Mesendoderm (in vitro differentiated cells): ENCODE results near the gene SNAP47.

ENCODE experiments used
- DNase-seq: peaks from one replicate; pipeline ENCODE4 v3.0.0; 2013
- H2AK5ac ChIP-seq: 2 replicates; pipeline ENCODE4 v1.6.1; 2013; ENCODE audit warnings: low read length, inconsistent platforms
- H2BK120ac ChIP-seq: 2 replicates; pipeline ENCODE4 v1.6.1; 2013; ENCODE audit warnings: low read depth, mild to moderate bottlenecking, low read length, moderate library complexity, mixed read lengths
- H2BK15ac ChIP-seq: replicated peaks from 2 replicates; pipeline ENCODE4 v1.6.1; 2013; ENCODE audit warnings: low read depth, mild to moderate bottlenecking, moderate library complexity
- H2BK5ac ChIP-seq: 2 replicates; pipeline ENCODE4 v1.6.1; 2013; ENCODE audit warnings: low read length, inconsistent platforms
- H3K18ac ChIP-seq: 2 replicates; pipeline ENCODE4 v1.6.1; 2013; ENCODE audit warnings: mild to moderate bottlenecking, low read length, mixed read lengths
- H3K23ac ChIP-seq: one replicate; pipeline ENCODE4 v1.6.1; 2013; ENCODE audit warnings: low read length
- H3K27ac ChIP-seq: 2 replicates; pipeline ENCODE4 v1.5.1; 2013; ENCODE audit warnings: low read depth, mild to moderate bottlenecking, inconsistent platforms, low read length, moderate library complexity
- H3K27me3 ChIP-seq: 2 replicates; pipeline ENCODE4 v1.6.1; 2013; ENCODE audit warnings: low read length, control low read depth, mild to moderate bottlenecking, inconsistent platforms; ENCODE audit not compliant: insufficient read depth, poor library complexity
- H3K36me3 ChIP-seq: 2 replicates; pipeline ENCODE4 v1.6.1; 2013; ENCODE audit warnings: low read length, inconsistent platforms; ENCODE audit not compliant: control insufficient read depth, insufficient read depth
- H3K4ac ChIP-seq: one replicate; pipeline ENCODE4 v1.6.1; 2013; ENCODE audit warnings: low read depth, mild to moderate bottlenecking, low read length, moderate library complexity
- H3K4me1 ChIP-seq: 2 replicates; pipeline ENCODE4 v1.6.1; 2013; ENCODE audit warnings: low read depth, low read length, inconsistent platforms; ENCODE audit not compliant: control insufficient read depth
- H3K4me2 ChIP-seq: 2 replicates; pipeline ENCODE4 v1.6.1; 2013; ENCODE audit warnings: low read length
- H3K4me3 ChIP-seq: 2 replicates; pipeline ENCODE4 v1.5.1; 2013; ENCODE audit warnings: mild to moderate bottlenecking, low read length
- H3K56ac ChIP-seq: one replicate; pipeline ENCODE4 v1.6.1; 2013; ENCODE audit warnings: low read length
- H3K79me1 ChIP-seq: 2 replicates; pipeline ENCODE4 v1.6.1; 2013; ENCODE audit warnings: low read length, inconsistent platforms
- H3K79me2 ChIP-seq: 2 replicates; pipeline ENCODE4 v1.6.1; 2013; ENCODE audit warnings: mild to moderate bottlenecking, low read length; ENCODE audit not compliant: control insufficient read depth, insufficient read depth
- H3K9ac ChIP-seq: 2 replicates; pipeline ENCODE4 v1.6.1; 2013; ENCODE audit warnings: low read length, inconsistent platforms
- H4K5ac ChIP-seq: one replicate; pipeline ENCODE4 v1.6.1; 2013; ENCODE audit warnings: low read length
- H4K8ac ChIP-seq: one replicate; pipeline ENCODE4 v1.6.1; 2013; ENCODE audit warnings: low read depth, mild to moderate bottlenecking, control low read depth, low read length, moderate library complexity
- WGBS: extraction: QIAGEN DNeasy Blood & Tissue Kit; methylation state at CpG from one replicate; pipeline ENCODE4 v1.1.7; 2013; ENCODE audit warnings: low lambda C conversion rate, missing lambda C conversion rate; ENCODE audit not compliant: insufficient coverage; ENCODE audit errors: extremely low coverage; 5-methylcytosine and 5-hydroxymethylcytosine counted together

The SNAP47 gene

GRCh38 chr1:227790868-227791267 is 55.6 kb downstream of the SNAP47 start:
- Histone ChIP-seq H3K36me3 (no peaks in the 10 kb centered on the region), H2AK5ac (no peak overlapping the region), H3K79me2 (no peaks in the 10 kb centered on the region), H3K23ac (no peak overlapping the region), H3K4me3 (no peak overlapping the region), H3K9ac (no peak overlapping the region), H3K4me2 (no peak overlapping the region), H3K27ac (no peak overlapping the region), H2BK5ac (no peak overlapping the region), H3K4ac (no peak overlapping the region), H2BK120ac (no peak overlapping the region), H3K18ac (no peak overlapping the region), H3K79me1 (no peaks in the 10 kb centered on the region), H4K5ac (no peak overlapping the region), H4K8ac (no peak overlapping the region), H3K56ac (no peak overlapping the region), H3K4me1 (no peaks in the 10 kb centered on the region), H2BK15ac (no peak overlapping the region), H3K27me3 (no peaks in the 10 kb centered on the region)
- DNase-seq, result no peak
- WGBS, result no CpG with 5 or more reads among the region's 4 CpGs

- no peaks in the 10 kb centered on the region for H3K36me3 ChIP-seq
- no peak overlapping the region for H4K8ac ChIP-seq
- H3K79me2 ChIP-seq, result no peaks in the 10 kb centered on the region
- no peaks in the 10 kb centered on the region for H3K27me3 ChIP-seq
- no peak overlapping the region for H3K56ac ChIP-seq
- no peak overlapping the region for H2BK5ac ChIP-seq
- no peak overlapping the region for H3K23ac ChIP-seq
- no CpG with 5 or more reads among the region's 6 CpGs for WGBS
- no peak overlapping the region for H3K18ac ChIP-seq
- no peaks in the 10 kb centered on the region for H3K4me1 ChIP-seq
- H3K4ac ChIP-seq, result no peak overlapping the region
- H2AK5ac ChIP-seq, result no peak overlapping the region
- no peak overlapping the region for H4K5ac ChIP-seq
- no peak overlapping the region for H3K27ac ChIP-seq
- no peak overlapping the region for H3K4me2 ChIP-seq
- no peaks in the 10 kb centered on the region for H3K79me1 ChIP-seq
- no peak for DNase-seq
- no peak overlapping the region for H2BK15ac ChIP-seq
- H3K9ac ChIP-seq, result no peak overlapping the region
- H3K4me3 ChIP-seq, result no peak overlapping the region
- no peak overlapping the region for H2BK120ac ChIP-seq
Measured at GRCh38 chr1:227791425-227792143, 56.3 kb downstream of the SNAP47 start.

GRCh38 chr1:227792216-227793078 is 57.2 kb downstream of the SNAP47 start:
- no peak overlapping the region for H3K4me3 ChIP-seq
- H3K4me2 ChIP-seq, result no peak overlapping the region
- H2BK120ac ChIP-seq, result no peak overlapping the region
- no peak overlapping the region for H4K5ac ChIP-seq
- no peaks in the 10 kb centered on the region for H3K79me2 ChIP-seq
- H3K18ac ChIP-seq, result no peak overlapping the region
- no CpG with 5 or more reads among the region's 19 CpGs for WGBS
- no peak overlapping the region for H3K23ac ChIP-seq
- no peak overlapping the region for H2BK15ac ChIP-seq
- peak; percentile 15 for DNase-seq
- H3K79me1 ChIP-seq, result no peaks in the 10 kb centered on the region
- no peak overlapping the region for H2AK5ac ChIP-seq
- no peak overlapping the region for H3K9ac ChIP-seq
- no peak overlapping the region for H3K27ac ChIP-seq
- H3K36me3 ChIP-seq, result no peaks in the 10 kb centered on the region
- no peaks in the 10 kb centered on the region for H3K27me3 ChIP-seq
- no peak overlapping the region for H2BK5ac ChIP-seq
- no peak overlapping the region for H3K56ac ChIP-seq
- H3K4ac ChIP-seq, result no peak overlapping the region
- no peaks in the 10 kb centered on the region for H3K4me1 ChIP-seq
- no peak overlapping the region for H4K8ac ChIP-seq

GRCh38 chr1:227793079-227793947 is 58.1 kb downstream of the SNAP47 start:
- no CpG with 5 or more reads among the region's 10 CpGs for WGBS
- H3K27me3 ChIP-seq, result no peaks in the 10 kb centered on the region
- H3K4me2 ChIP-seq, result no peak overlapping the region
- H3K27ac ChIP-seq, result no peak overlapping the region
- H3K18ac ChIP-seq, result no peak overlapping the region
- H3K56ac ChIP-seq, result peak overlapping the region; percentile 62
- no peaks in the 10 kb centered on the region for H3K4me1 ChIP-seq
- H4K5ac ChIP-seq, result no peak overlapping the region
- no peak overlapping the region for H2BK120ac ChIP-seq
- no peak overlapping the region for H2BK5ac ChIP-seq
- H3K23ac ChIP-seq, result no peak overlapping the region
- no peaks in the 10 kb centered on the region for H3K79me1 ChIP-seq
- H3K36me3 ChIP-seq, result no peaks in the 10 kb centered on the region
- no peak overlapping the region for H3K4me3 ChIP-seq
- H3K79me2 ChIP-seq, result no peaks in the 10 kb centered on the region
- H2AK5ac ChIP-seq, result no peak overlapping the region
- no peak overlapping the region for H4K8ac ChIP-seq
- no peak overlapping the region for H2BK15ac ChIP-seq
- no peak overlapping the region for H3K9ac ChIP-seq
- H3K4ac ChIP-seq, result no peak overlapping the region
- DNase-seq, result no peak

GRCh38 chr1:227793948-227794816 is 58.9 kb downstream of the SNAP47 start:
- no peaks in the 10 kb centered on the region for H3K4me1 ChIP-seq
- no peak overlapping the region for H2BK15ac ChIP-seq
- no peak overlapping the region for H3K4me3 ChIP-seq
- no CpG with 5 or more reads among the region's 12 CpGs for WGBS
- no peak overlapping the region for H4K5ac ChIP-seq
- H3K79me2 ChIP-seq, result no peaks in the 10 kb centered on the region
- H3K9ac ChIP-seq, result no peak overlapping the region
- H3K36me3 ChIP-seq, result no peaks in the 10 kb centered on the region
- peak overlapping the region; percentile 17 for H3K56ac ChIP-seq
- no peak overlapping the region for H3K4me2 ChIP-seq
- no peak overlapping the region for H3K23ac ChIP-seq
- H3K79me1 ChIP-seq, result no peaks in the 10 kb centered on the region
- H4K8ac ChIP-seq, result no peak overlapping the region
- H3K18ac ChIP-seq, result no peak overlapping the region
- no peak overlapping the region for H3K4ac ChIP-seq
- H2BK5ac ChIP-seq, result no peak overlapping the region
- no peak overlapping the region for H2BK120ac ChIP-seq
- H3K27ac ChIP-seq, result no peak overlapping the region
- peak; percentile 90 for DNase-seq
- H2AK5ac ChIP-seq, result peak overlapping the region; percentile 90
- H3K27me3 ChIP-seq, result no peaks in the 10 kb centered on the region
